ENCODE data around the gene IL1RL1. TPM values are rescaled to one million over a fixed set of nuclear protein-coding genes. Genes with fewer than 3 reads are reported as not detected.

IL1RL1 gene
- total RNA-seq, 1 donor from 2014 or later, result 65.8 TPM

- DNase-seq (ENCODE audit: low read depth) (no peak), FAIRE-seq (no peak)
- Histone ChIP-seq H3K27me3 (ENCODE audit: control insufficient read depth, insufficient read depth, low read length) (no peaks in the 10 kb centered on the region), H3K4me3 (ENCODE audit: low read depth, low read length) (no peak overlapping the region), H3K36me3 (ENCODE audit: control insufficient read depth, insufficient read depth, low read length) (no peaks in the 10 kb centered on the region)
- no peak for TF ChIP-seq CTCF (IDR thresholded peaks at IDR 0.05; ENCODE audit: insufficient read depth, low read length, severe bottlenecking)
These were observed 80.2 kb downstream of the IL1RL1 start for GRCh38 chr2:102391565-102391964.

- TF ChIP-seq CTCF (IDR thresholded peaks at IDR 0.05; ENCODE audit: insufficient read depth, low read length, severe bottlenecking), result no peak
- DNase-seq (ENCODE audit: low read depth) (no peak), FAIRE-seq (no peak)
- H3K36me3 ChIP-seq (ENCODE audit: control insufficient read depth, insufficient read depth, low read length), result no peaks in the 10 kb centered on the region
- H3K4me3 ChIP-seq (ENCODE audit: low read depth, low read length), result no peak overlapping the region
- no peaks in the 10 kb centered on the region for H3K27me3 ChIP-seq (ENCODE audit: control insufficient read depth, insufficient read depth, low read length)
These were observed 80.7 kb downstream of the IL1RL1 start for GRCh38 chr2:102392096-102392495.

GRCh38 chr2:102392942-102393341 lies 81.6 kb downstream of the IL1RL1 start:
- H3K27me3 ChIP-seq (ENCODE audit: control insufficient read depth, insufficient read depth, low read length), result no peaks in the 10 kb centered on the region
- H3K4me3 ChIP-seq (ENCODE audit: low read depth, low read length), result no peak overlapping the region
- FAIRE-seq, result no peak
- DNase-seq (ENCODE audit: low read depth), result peak; percentile 59
- no peaks in the 10 kb centered on the region for H3K36me3 ChIP-seq (ENCODE audit: control insufficient read depth, insufficient read depth, low read length)
- TF ChIP-seq CTCF (IDR thresholded peaks at IDR 0.05; ENCODE audit: insufficient read depth, low read length, severe bottlenecking), result no peak

GRCh38 chr2:102396012-102396411 lies 84.6 kb downstream of the IL1RL1 start:
- Histone ChIP-seq H3K27me3 (ENCODE audit: control insufficient read depth, insufficient read depth, low read length) (no peaks in the 10 kb centered on the region), H3K4me3 (ENCODE audit: low read depth, low read length) (no peak overlapping the region), H3K36me3 (ENCODE audit: control insufficient read depth, insufficient read depth, low read length) (no peaks in the 10 kb centered on the region)
- DNase-seq (ENCODE audit: low read depth), result no peak
- FAIRE-seq, result no peak
- no peak for TF ChIP-seq CTCF (IDR thresholded peaks at IDR 0.05; ENCODE audit: insufficient read depth, low read length, severe bottlenecking)

GRCh38 chr2:102397209-102397608 lies 85.8 kb downstream of the IL1RL1 start:
- no peaks in the 10 kb centered on the region for H3K36me3 ChIP-seq (ENCODE audit: control insufficient read depth, insufficient read depth, low read length)
- no peak overlapping the region for H3K4me3 ChIP-seq (ENCODE audit: low read depth, low read length)
- no peaks in the 10 kb centered on the region for H3K27me3 ChIP-seq (ENCODE audit: control insufficient read depth, insufficient read depth, low read length)
- no peak for DNase-seq (ENCODE audit: low read depth)
- no peak for TF ChIP-seq CTCF (IDR thresholded peaks at IDR 0.05; ENCODE audit: insufficient read depth, low read length, severe bottlenecking)
- no peak for FAIRE-seq

GRCh38 chr2:102399499-102400141 lies 88.3 kb downstream of the IL1RL1 start:
- DNase-seq (ENCODE audit: low read depth) (no peak), FAIRE-seq (no peak)
- TF ChIP-seq CTCF (IDR thresholded peaks at IDR 0.05; ENCODE audit: insufficient read depth, low read length, severe bottlenecking), result no peak
- Histone ChIP-seq H3K36me3 (ENCODE audit: control insufficient read depth, insufficient read depth, low read length) (no peaks in the 10 kb centered on the region), H3K27me3 (ENCODE audit: control insufficient read depth, insufficient read depth, low read length) (no peaks in the 10 kb centered on the region), H3K4me3 (ENCODE audit: low read depth, low read length) (no peak overlapping the region)
